ENCODE results near the gene AP1B1. TPM values are rescaled to one million over a fixed set of nuclear protein-coding genes. Genes with fewer than 3 reads are reported as not detected.
A peak's percentile ranks its signal among the peaks of the same experiment; 100 is the strongest.
"Not testable (repeated sequence)": the region's sequence is repeated elsewhere in the genome, so short reads cannot be mapped to it uniquely, and the experiment has no call there.

AP1B1 gene
- total RNA-seq, 1 donor from 2014 or later, result 77.9 TPM

DNA sequence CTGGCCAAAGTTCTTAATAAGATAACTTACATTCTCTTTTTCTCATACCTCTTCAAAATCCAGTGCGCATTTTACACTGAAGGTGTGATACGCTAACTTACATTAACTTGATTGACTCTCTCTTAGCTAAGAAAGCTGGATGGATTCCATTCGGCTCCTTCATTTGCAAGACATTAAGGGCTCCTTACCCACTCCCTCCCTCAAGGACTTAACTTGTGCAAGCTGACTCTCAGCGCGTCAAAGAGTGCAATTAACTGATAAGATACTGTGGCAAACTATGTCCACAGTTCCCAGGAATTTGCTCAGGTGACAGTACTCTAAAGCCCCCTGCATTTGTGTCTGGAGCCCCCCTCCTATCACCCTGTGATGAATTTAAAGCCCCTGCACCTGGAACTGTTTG, 43.6 kb upstream of the AP1B1 start:
- H3K27ac Mint-ChIP-seq (ENCODE audit: unreplicated experiment), result no peak overlapping the region

GRCh38 chr22:29427176-29427760, 38.9 kb upstream of the AP1B1 start:
- no peak for DNase-seq
- Mint-ChIP-seq H3K4me1 (ENCODE audit: low read depth, unreplicated experiment) (no peaks in the 10 kb centered on the region), H3K36me3 (ENCODE audit: unreplicated experiment) (no peaks in the 10 kb centered on the region), H3K4me3 (ENCODE audit: unreplicated experiment) (no peak overlapping the region), H3K27me3 (ENCODE audit: unreplicated experiment) (peaks cover 4% of the 10 kb centered on the region), H3K27ac (ENCODE audit: unreplicated experiment) (no peak overlapping the region), H3K9me3 (ENCODE audit: unreplicated experiment) (no peaks in the 10 kb centered on the region)
- no peak for TF ChIP-seq CTCF (IDR thresholded peaks at IDR 0.05; ENCODE audit: partially characterized antibody, unreplicated experiment)

More for the DNA sequence above, 43.6 kb upstream of the AP1B1 start:
- no peaks in the 10 kb centered on the region for H3K9me3 Mint-ChIP-seq (ENCODE audit: unreplicated experiment)
- DNase-seq, result no peak
- no peaks in the 10 kb centered on the region for H3K36me3 Mint-ChIP-seq (ENCODE audit: unreplicated experiment)
- TF ChIP-seq CTCF (IDR thresholded peaks at IDR 0.05; ENCODE audit: partially characterized antibody, unreplicated experiment), result no peak
- H3K4me1 Mint-ChIP-seq (ENCODE audit: low read depth, unreplicated experiment), result no peaks in the 10 kb centered on the region
- H3K4me3 Mint-ChIP-seq (ENCODE audit: unreplicated experiment), result no peak overlapping the region
- H3K27me3 Mint-ChIP-seq (ENCODE audit: unreplicated experiment), result peaks cover 4% of the 10 kb centered on the region

DNA sequence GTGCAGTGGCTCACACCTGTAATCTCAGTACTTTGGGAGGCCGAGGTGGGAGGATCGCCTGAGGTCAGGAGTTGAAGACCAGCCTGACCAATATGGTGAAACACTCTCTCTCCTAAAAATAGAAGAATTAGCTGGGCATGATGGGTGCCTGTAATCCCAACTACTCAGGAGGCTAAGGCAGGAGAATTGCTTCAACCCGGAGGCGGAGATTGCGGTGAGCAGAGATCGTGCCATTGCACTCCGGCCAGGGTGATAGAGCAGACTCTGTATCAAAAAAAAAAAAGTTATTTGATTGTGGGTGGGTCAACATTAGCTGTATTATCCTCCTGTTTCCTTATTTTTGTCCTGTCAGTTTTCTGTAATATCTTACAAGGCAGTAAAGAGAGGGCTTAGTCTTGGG, 38.1 kb upstream of the AP1B1 start:
- no peaks in the 10 kb centered on the region for H3K4me1 Mint-ChIP-seq (ENCODE audit: low read depth, unreplicated experiment)
- no peak for TF ChIP-seq CTCF (IDR thresholded peaks at IDR 0.05; ENCODE audit: partially characterized antibody, unreplicated experiment)

DNA sequence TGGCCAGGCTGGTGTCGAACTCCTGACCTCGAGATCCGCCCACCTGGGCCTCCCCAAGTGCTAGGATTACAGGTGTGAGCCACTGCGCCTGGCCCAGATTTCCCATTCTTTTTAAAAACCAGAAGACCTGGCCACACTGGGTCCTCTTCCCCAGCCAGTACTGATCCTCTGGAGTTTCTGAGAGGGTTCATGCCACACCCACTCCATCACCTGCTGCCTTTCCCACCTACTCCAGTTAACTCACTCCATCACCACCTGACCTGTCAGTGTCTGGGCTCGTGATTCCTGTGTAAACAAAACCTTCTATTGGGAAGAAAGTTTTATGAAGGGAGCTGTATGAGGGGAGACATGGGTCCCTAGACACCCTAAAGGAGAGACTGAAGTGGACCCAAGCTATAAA, 30.3 kb upstream of the AP1B1 start:
- not testable (repeated sequence) for H3K4me3 Mint-ChIP-seq (ENCODE audit: unreplicated experiment); H3K4me1 Mint-ChIP-seq (ENCODE audit: low read depth, unreplicated experiment); H3K36me3 Mint-ChIP-seq (ENCODE audit: unreplicated experiment); H3K27me3 Mint-ChIP-seq (ENCODE audit: unreplicated experiment); DNase-seq; H3K9me3 Mint-ChIP-seq (ENCODE audit: unreplicated experiment); H3K27ac Mint-ChIP-seq (ENCODE audit: unreplicated experiment)

More for the DNA sequence above, 38.1 kb upstream of the AP1B1 start:
- no peak for DNase-seq
- H3K27me3 Mint-ChIP-seq (ENCODE audit: unreplicated experiment), result peaks cover 4% of the 10 kb centered on the region
- H3K27ac Mint-ChIP-seq (ENCODE audit: unreplicated experiment), result no peak overlapping the region
- H3K9me3 Mint-ChIP-seq (ENCODE audit: unreplicated experiment), result no peaks in the 10 kb centered on the region
- no peaks in the 10 kb centered on the region for H3K36me3 Mint-ChIP-seq (ENCODE audit: unreplicated experiment)
- no peak overlapping the region for H3K4me3 Mint-ChIP-seq (ENCODE audit: unreplicated experiment)

GRCh38 chr22:29414951-29415591, 26.7 kb upstream of the AP1B1 start:
- not testable (repeated sequence) for H3K27me3 Mint-ChIP-seq (ENCODE audit: unreplicated experiment); H3K4me1 Mint-ChIP-seq (ENCODE audit: low read depth, unreplicated experiment); H3K9me3 Mint-ChIP-seq (ENCODE audit: unreplicated experiment); H3K4me3 Mint-ChIP-seq (ENCODE audit: unreplicated experiment); H3K27ac Mint-ChIP-seq (ENCODE audit: unreplicated experiment); H3K36me3 Mint-ChIP-seq (ENCODE audit: unreplicated experiment); DNase-seq

DNA sequence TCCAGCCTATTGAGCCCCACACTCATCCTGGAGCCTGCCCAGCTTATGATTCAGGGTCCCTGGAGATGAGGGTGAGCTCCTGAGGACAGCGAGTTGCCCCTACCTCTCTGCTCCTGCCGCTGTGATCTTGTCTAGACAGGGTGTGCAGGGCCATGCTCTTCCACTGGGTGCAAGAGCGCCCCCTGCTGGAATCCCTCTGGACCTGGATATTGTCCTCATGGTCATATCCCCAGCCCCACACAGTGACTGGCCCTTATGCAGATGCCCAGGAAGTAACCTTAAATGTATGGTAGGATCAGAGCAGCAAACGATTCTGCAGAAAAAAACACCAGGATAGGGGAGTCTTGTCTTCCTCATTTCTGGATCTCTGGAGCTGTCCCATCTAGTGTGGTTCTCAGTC, 24.4 kb upstream of the AP1B1 start:
- not testable (repeated sequence) for H3K4me3 Mint-ChIP-seq (ENCODE audit: unreplicated experiment); H3K27me3 Mint-ChIP-seq (ENCODE audit: unreplicated experiment); H3K36me3 Mint-ChIP-seq (ENCODE audit: unreplicated experiment); H3K9me3 Mint-ChIP-seq (ENCODE audit: unreplicated experiment); H3K27ac Mint-ChIP-seq (ENCODE audit: unreplicated experiment); DNase-seq; H3K4me1 Mint-ChIP-seq (ENCODE audit: low read depth, unreplicated experiment)
- TF ChIP-seq CTCF (IDR thresholded peaks at IDR 0.05; ENCODE audit: partially characterized antibody, unreplicated experiment), result peak; percentile 53

- not testable (repeated sequence) for H3K27ac Mint-ChIP-seq (ENCODE audit: unreplicated experiment); H3K27me3 Mint-ChIP-seq (ENCODE audit: unreplicated experiment); H3K4me3 Mint-ChIP-seq (ENCODE audit: unreplicated experiment); H3K9me3 Mint-ChIP-seq (ENCODE audit: unreplicated experiment); H3K4me1 Mint-ChIP-seq (ENCODE audit: low read depth, unreplicated experiment); H3K36me3 Mint-ChIP-seq (ENCODE audit: unreplicated experiment); DNase-seq
Observed at GRCh38 chr22:29411569-29412211, 23.3 kb upstream of the AP1B1 start.

Data from glutamatergic neuron (in vitro differentiated cells).